Measurements from ENCODE around the gene CNTNAP2.

DNA sequence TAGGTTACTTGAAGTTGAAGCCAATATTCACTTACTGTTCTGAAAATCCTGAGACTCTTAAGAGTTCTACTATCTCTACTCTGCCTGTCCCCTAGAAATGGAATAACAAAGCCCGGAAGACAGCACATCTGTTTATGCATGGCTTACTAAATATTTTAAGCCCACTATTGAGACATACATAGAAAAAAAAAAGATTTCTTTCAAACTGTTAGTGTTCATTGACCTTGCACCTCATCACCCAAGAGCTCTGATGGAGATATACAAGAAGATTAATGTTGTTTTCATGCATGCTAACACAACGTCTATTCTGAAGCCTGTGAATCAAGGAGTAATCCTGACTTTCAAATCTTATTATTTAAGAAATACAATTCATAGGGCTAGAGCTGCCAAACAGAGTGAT is 1614.7 kb downstream of the CNTNAP2 start:
- TF ChIP-seq, protein P1, sequence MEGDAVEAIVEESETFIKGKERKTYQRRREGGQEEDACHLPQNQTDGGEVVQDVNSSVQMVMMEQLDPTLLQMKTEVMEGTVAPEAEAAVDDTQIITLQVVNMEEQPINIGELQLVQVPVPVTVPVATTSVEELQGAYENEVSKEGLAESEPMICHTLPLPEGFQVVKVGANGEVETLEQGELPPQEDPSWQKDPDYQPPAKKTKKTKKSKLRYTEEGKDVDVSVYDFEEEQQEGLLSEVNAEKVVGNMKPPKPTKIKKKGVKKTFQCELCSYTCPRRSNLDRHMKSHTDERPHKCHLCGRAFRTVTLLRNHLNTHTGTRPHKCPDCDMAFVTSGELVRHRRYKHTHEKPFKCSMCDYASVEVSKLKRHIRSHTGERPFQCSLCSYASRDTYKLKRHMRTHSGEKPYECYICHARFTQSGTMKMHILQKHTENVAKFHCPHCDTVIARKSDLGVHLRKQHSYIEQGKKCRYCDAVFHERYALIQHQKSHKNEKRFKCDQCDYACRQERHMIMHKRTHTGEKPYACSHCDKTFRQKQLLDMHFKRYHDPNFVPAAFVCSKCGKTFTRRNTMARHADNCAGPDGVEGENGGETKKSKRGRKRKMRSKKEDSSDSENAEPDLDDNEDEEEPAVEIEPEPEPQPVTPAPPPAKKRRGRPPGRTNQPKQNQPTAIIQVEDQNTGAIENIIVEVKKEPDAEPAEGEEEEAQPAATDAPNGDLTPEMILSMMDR (IDR thresholded peaks at IDR 0.05): no peak
- TF ChIP-seq POLR2A (IDR thresholded peaks at IDR 0.05): no peak

Data from uterus (tissue), 2 donors.